Sigmoid colon (tissue), 3 donors: Measurements from ENCODE around the gene CAMTA1.

Source experiments
- POLR2A ChIP-seq, 2 donors: fragments of 450-650 bp; IDR thresholded peaks; one replicate each; pipeline ENCODE4 v1.6.1; 2016; ENCODE audit warnings: antibody characterized with exemption in 2 of 2, mild to moderate bottlenecking in 2 of 2, moderate library complexity in 2 of 2
- TF ChIP-seq, protein P1 (sequence below), 4 experiments: fragments of 450-650 bp in 3 of 4; fragments of 200-600 bp in 1 of 4; IDR thresholded peaks; one replicate each; pipeline ENCODE4 v1.5.1; 2016 to 2019; ENCODE audit warnings: antibody characterized with exemption in 4 of 4, mild to moderate bottlenecking in 3 of 4, moderate library complexity in 2 of 4

DNA sequence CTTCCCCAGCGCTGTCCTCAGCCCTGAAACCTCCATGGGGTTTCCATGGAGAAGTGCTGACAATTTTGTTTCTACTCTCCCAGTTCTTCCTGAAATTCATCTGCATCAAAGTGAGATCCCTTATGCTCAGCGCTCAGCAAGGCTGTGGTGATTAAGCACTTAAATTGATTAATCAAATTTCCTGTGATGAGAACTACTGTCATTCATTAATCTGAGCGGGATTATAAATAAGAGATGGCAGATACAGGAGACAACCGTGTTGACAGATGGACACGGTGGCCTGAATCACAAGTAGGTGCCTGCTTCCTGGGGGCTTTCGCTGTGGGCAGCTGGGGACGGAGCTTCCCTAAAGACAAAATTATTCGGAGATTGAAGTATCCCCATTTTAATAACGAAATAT lies 656.8 kb downstream of the CAMTA1 start:
- no peak for TF ChIP-seq POLR2A (IDR thresholded peaks at IDR 0.05)
- TF ChIP-seq, protein P1, sequence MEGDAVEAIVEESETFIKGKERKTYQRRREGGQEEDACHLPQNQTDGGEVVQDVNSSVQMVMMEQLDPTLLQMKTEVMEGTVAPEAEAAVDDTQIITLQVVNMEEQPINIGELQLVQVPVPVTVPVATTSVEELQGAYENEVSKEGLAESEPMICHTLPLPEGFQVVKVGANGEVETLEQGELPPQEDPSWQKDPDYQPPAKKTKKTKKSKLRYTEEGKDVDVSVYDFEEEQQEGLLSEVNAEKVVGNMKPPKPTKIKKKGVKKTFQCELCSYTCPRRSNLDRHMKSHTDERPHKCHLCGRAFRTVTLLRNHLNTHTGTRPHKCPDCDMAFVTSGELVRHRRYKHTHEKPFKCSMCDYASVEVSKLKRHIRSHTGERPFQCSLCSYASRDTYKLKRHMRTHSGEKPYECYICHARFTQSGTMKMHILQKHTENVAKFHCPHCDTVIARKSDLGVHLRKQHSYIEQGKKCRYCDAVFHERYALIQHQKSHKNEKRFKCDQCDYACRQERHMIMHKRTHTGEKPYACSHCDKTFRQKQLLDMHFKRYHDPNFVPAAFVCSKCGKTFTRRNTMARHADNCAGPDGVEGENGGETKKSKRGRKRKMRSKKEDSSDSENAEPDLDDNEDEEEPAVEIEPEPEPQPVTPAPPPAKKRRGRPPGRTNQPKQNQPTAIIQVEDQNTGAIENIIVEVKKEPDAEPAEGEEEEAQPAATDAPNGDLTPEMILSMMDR (IDR thresholded peaks at IDR 0.05), result no peak
